NCI-H1048 (cell line): Measurements from ENCODE around the gene TMOD1.
"Not testable (repeated sequence)": the region's sequence is repeated elsewhere in the genome, so short reads cannot be mapped to it uniquely, and the experiment has no call there.

Experiments used
- DNase-seq: peaks from one replicate; lab custom pipeline; 2025; lab: John Stamatoyannopoulos, UW

TMOD1 gene

DNA sequence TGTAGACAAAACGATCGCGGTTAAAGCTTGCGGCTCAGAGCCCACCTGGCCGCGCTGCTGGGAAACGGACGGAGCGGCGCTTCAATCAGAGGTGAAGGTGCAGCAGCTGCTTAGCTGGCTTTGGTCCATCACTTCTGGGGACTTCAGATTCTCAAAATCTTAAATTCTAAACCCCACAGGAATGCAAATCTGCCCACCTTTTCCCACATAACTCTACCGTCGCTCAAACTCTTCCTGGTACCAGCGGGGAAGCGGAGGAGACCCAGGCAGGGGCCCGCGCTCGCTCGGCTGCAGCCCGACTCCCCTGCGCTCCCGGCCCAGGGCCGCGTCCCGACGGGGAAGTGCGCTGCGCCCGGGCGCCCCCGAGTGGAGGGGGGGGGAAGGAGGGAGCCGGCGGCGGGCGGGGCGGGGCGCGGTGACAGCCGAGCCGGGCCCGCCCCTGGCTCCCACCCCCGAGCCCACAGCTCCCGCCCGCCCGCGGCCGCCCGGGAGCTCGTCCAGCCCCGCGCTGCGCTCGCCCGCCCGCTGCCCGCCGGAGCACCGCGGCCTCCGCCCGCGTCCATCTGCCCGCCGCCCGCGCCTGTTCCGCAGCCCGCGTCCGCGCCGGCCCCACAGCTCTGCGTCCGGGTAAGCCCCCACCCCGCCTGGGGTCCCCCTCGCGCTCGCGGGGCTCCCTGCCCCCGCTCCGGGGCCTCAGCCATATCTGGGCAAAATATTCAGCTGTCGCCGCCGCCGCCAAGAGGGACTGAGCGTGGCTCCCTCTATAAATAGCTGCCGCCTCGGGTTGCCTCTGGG, at the start of gene TMOD1:
TSS of gene TMOD1 (plus strand) at position 490 of the 795 bp plus-strand sequence. CDS start 22,523 bp downstream, outside the sequence.
- DNase-seq: peak; percentile 14

DNA sequence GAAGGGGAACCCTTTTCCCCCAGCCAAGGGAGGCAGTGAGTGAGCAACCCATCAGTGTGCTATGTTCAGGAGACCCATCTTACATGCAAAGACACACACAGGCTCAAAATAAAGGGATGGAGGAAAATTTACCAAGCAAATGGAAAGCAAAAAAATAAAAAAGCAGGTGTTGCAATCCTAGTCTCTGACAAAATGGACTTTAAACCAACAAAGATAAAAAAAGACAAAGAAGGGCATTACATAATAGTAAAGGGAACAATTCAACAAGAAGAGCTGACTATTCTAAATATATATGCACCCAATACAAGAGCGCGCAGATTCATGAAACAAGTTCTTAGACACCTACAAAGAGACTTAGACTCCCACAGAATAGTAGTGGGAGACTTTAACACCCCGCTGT, 47.9 kb upstream of the TMOD1 start:
- DNase-seq: not testable (repeated sequence)

DNA sequence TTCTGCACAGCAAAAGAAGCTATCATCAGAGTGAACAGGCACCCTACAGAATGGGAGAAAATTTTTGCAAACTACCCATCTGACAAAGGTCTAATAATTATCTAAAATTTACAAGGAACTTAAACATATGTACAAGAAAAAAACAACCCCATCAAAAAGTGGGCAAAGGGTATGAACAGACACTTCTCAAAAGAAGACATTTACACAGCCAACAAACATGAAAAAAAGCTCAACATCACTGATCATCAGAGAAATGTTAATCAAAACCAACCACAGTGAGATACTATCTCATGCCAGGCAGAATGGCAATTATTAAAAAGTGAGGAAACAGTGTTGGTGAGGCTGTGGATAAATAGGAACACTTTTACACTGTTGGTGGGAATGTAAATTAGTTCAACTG, 44.6 kb upstream of the TMOD1 start:
- not testable (repeated sequence) for DNase-seq

DNA sequence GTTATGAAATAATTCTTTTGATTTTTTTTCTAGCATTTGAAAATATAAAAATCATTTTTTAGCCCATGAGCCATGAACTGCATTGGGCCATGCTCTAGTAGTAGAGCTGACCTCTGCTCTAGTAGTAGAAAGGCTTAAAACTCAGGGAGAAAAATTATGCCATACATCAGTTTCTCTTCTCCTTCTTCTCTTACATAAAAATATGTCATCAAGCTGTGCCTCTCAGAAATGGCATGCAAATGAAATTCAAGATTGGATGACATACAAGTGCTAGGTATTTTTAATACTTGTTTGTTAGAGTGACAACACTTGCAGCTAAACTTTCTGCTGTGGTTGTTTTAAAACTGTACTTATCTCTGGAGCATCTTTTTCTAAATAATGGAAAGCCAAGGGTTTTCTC, 42.1 kb upstream of the TMOD1 start:
- DNase-seq: no peak

DNA sequence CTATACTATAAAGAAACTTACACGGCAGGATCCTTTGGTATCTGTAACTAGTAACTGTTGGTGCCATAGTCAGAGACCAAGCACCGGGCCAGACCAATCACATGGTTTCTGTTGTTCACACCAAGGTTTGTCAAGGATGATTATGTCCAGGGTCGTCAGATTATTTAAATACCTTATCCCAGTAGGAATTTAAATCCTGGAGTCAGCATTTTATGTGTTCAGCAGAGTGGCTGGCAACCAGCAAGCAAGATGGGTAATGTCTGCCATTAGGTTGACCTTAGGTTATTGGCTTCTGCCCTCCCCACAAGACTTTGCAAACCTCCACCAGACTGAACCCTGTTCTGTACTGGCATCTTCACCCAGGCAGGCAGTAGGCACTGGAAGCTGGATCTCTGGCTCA, 39.3 kb upstream of the TMOD1 start:
- DNase-seq: no peak

DNA sequence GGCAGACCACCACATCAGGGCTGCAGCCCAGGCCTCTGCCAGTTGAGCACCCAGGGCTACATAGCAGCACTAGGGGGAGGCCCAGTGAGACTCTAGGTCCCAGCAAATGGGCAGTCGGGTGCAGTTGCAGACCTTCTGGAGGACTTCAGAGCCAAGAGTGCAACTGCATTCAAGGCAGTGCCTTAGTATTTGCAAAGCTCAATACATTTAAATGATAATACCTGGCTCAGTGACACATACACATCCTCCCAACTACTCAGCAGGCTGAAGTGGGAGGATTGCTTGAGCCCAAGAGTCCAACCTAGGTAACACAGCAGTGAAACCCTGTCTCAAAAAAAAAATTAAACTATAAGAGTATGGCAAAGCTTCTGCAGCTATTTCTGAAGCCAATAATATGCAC, 38.6 kb upstream of the TMOD1 start:
- no peak for DNase-seq

DNA sequence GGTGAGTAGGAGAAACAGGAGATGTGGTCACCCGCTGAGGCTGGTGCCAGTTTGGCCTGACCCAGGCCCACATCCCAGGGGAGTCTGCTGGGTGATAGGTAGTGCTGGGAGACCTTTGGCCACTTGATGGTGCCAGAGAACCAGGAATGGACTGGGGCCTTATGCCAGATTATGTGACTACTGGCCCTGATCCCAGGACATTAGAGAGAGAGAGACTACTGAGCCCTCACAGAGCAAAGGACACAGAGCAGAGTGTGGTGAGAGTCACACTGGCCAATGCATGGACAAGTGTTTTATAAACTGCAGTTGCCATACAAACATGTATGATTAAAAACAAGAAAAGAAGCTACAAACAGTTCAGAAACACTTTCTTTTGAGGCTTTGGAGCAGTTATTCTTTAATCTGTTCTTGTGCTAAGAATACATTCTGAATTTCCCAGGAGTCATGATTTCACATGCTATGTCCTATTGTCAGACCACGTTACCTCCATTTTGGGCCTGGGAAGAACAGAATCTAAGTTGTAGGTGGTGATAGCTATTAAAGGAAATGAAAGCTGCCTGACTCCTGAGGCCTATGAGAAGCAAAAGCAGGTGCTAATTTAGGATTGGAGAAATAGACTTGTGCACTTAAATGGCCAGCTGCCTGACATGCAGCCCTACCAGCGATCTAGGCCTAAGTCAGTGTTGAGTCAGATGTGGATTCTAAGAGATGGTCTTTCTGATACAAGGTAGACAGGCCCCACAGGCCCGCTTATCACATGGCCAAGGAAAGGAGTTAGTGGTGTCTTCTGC, 32.6 kb upstream of the TMOD1 start:
- DNase-seq: no peak

DNA sequence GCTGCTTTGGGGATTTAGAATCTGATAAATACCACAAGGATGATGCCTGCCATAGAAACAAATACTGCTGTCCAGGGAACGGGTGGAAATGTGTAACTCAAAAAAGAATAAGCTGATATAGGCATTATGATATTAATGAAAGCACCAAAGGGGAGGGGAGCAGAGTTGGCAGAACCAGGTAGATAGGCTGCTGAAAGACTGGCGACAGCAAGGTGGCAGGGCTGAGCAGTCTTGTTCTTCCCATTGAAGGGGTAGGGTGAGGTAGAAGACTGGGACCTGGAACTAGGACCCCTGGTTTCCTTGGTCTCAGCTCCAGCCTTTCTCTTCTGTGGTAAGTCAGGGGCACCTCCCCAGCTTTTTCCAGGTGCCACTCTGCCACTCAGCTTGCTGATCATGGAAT, 31.4 kb upstream of the TMOD1 start:
- DNase-seq: no peak

DNA sequence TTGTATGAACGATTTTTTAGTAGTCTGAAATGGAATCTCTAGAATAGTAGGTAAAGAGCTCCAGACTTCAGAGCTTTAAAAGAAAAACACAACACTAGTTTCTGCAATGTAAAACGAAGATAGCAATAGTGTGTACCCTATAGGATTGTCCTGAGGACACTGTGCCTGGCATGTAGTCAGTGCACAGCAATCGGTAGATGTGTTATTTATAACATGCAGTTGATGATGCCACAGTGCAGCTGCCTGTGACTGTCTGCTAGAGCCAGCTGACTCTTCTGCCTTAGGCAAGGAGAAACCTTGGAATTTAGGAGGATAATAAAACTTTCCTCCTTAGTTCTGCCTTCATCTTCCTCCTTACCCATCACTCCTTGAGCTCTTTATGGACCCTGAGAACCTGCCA, 27.7 kb upstream of the TMOD1 start:
- no peak for DNase-seq

DNA sequence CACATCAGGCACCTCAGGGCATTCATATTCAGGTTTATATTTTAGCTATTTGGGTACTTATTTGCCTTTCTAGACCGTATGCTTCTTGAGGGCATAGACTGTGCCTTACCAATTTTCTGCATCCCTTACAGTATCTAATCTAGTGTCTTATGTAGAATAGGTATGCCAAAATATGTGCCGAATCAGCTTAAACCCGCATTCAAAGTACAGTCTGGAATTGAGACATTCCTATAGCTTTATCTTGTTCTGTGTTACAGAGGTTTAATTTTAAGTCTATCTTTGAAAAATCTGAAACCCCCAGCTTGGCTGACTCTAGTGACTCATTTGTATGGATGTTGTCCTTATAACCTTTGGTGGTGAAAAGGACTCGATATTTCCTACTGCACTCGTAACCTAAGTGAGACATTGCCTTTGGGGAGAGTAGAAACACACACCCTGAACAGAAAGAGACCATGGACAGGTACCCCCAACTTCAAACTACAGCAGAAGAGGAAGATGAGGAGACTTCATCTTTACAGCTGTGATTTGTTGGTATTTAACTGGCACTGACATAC, 27.0 kb upstream of the TMOD1 start:
- no peak for DNase-seq

DNA sequence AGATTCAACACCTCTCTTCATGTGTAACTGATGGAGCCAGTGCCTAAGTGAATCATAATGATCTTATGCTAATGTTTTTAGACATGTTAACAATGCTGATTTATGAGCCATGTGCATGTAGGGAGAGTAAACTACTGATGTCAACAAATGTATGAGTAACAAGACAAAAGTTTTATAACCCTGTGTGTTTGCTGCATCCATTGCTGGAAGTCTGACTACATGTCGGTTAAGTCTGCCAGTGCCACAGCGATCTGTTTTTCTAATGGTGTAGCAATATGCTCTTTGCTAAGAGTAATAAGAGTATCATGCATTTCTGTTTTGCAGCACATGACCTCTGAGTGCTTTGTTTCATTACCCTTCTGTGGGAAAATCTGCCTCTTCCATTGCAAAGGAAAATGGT, 26.4 kb upstream of the TMOD1 start:
- DNase-seq: no peak

DNA sequence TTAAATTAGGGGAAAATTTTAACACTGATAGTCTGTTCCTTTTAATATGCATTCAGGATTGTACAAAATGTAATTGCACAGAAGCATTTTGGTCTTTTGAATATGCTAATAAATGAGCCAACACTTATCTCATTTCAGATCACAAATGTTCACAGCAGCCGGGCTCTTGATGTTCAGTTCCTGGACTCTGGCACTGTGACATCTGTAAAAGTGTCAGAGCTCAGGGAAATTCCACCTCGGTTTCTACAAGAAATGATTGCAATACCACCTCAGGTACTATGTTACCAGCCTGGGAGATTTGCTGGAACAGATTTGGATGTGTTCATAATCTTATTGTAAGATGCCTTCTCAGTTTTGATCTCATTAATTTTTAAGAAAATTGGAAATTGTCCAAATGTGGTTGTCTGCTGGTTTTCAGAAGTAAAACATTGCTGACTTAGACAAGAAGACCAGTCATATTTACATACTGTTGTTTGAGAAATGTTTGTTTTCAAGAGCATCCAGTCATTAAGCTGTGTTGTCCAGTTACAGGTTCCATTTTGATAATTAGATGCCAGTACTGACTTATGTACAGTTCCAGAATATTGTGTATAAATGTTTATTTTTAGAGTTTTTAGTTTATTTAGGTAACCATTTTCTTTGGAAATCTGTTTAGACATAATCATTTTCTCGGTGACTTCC, 23.0 kb upstream of the TMOD1 start:
- DNase-seq: no peak

DNA sequence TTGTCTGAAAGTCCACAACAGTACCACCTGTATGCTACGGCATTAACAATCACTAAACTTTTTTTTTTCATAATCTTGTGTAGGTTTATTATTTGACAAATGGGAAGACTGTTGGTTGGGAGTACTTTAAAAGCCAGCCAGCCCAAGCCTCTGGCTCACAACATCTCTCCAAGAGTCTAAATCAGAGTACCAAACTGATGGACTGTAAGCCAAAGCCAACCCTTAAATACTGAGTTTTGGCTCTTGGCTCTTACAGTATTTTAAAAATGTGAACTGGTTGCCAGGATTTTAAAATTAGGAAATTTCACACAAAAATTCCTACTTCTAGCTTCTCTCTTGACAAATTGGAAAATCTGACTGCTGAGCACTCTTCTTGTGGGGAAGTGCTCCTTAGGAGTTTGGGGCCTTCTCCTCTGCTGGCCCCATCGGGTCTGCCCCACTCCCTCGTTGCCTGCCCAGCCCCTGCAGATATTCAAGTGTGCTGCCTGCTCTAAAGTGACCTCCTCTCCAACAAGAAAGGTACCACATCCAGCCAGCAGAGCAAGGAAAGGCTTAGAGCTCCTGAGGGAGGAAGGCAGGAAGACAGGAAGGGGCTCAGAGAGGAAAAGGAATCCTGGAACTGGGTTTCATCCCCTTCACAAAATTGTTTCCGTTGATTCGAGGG, 21.8 kb upstream of the TMOD1 start:
- DNase-seq: no peak

DNA sequence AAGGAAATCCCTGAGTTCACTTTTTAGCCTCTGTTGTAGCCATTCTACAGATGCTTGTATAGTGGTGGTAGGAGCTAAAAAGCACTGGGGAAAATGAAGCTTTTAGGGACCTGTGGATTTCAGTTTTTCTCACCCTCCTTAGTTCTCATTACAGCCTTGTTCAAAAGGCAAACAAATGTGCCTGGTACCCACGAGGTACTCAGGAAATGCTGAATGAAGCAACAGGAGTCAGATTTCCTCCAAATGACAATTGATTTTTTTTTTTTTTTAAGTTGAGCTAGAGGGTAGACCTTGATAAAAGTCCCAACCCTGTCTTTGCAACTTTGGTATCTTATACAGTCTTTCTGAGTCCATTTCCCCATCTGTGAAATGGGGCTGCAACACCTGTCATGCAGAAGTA, 21.3 kb upstream of the TMOD1 start:
- no peak for DNase-seq

DNA sequence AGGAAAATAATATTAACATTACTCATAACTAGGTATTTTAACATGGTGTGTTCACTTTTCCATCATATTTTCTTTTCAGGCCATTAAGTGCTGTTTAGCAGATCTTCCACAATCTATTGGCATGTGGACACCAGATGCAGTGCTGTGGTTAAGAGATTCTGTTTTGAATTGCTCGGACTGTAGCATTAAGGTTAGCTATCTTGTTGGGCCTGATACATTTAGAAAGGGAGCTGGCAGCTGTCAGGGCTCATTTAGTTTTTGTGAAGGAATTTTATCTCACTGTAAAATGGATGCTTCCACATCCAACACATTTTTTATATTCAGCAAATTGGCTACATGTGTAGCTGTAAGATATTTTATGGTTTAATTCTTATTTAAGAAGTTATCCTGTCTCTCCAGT, 20.7 kb upstream of the TMOD1 start:
- DNase-seq: no peak

DNA sequence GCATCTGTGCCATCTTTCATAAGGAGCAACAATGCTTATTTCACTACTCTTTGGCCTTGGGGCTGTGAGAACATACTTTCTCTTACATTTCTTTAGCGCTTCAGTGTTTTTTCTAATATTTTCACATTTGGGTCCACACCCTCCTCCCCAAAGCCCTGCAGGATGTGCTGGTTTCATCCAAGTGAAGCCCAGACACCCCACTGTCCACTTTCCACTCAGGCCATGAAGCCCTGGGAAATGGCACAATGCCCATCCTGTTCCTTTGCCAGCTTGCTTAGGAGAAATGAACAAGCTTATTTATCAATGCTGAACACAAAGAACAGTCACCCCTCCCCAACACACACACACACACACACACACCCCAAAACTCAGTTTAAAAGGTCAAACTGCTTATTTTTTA, 17.3 kb upstream of the TMOD1 start:
- no peak for DNase-seq

DNA sequence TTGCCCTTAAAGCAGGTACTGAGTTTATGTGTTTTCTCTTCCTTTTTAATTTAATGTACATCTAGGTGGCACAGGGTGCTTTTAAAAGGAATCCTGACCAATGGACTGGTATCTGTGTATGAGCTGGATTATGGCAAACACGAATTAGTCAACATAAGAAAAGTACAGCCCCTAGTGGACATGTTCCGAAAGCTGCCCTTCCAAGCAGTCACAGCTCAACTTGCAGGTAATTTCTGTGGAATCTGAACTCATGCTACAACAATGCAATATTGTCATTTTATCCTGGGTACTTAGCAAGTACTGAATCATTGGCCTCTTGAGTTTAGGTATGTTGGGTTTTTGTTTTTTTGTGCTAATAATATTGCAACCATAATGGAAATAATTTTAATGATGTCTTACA, 14.4 kb upstream of the TMOD1 start:
- DNase-seq: no peak

DNA sequence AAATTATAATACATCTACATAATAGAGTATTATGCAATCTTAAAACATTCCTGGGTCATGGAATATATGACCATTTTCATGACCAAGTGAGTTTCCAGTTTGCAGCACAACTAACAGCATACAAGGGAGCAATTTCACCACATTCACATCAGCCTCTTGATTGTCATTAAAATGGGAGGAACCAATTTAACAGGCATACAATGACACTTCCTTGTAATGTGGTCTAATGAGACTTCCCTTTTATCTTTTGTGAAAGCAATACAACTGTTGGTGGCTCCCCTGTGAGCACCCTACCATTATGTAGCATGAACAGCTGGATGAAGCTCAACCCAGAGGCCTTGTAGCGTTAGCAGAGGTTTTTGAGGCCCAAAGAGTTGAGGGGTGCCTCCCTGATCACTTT, 13.6 kb upstream of the TMOD1 start:
- DNase-seq: no peak

DNA sequence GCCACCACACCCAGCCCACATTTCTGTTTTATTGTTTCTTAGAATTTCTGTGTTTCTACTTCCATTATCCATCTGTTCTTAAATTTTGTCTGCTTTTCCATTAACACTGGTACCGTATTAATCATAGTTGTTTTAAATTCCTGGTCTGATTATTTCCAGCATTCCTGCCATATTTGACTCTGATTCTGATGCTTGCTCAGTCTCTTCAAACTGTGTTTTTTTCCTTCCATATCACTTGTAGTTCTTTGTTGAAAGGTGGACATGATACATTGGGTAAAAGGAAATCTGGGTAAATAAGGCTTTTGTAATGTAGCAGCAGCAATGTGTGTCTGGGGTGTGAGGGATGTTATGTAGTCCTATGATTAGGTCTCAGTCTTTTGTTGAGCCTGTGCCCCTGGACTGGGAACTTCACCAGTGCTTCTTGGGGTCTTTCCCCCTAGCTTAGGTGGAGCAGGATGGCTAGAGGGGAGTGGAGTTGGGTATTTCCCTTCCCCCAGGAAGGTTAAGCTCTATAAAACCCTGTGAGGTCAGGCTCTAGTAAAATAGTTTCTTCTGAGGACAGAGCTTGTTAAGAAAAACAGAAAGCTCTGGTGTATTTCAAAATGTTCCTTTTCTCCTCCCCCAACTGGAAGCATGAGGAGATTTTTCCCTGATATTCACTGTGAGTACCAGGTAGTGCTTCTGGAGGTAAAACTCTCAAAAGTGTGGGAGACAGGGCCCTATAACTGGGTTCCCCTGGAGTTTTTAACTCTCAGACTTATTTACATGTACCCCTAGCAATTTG, 10.1 kb upstream of the TMOD1 start:
- no peak for DNase-seq

DNA sequence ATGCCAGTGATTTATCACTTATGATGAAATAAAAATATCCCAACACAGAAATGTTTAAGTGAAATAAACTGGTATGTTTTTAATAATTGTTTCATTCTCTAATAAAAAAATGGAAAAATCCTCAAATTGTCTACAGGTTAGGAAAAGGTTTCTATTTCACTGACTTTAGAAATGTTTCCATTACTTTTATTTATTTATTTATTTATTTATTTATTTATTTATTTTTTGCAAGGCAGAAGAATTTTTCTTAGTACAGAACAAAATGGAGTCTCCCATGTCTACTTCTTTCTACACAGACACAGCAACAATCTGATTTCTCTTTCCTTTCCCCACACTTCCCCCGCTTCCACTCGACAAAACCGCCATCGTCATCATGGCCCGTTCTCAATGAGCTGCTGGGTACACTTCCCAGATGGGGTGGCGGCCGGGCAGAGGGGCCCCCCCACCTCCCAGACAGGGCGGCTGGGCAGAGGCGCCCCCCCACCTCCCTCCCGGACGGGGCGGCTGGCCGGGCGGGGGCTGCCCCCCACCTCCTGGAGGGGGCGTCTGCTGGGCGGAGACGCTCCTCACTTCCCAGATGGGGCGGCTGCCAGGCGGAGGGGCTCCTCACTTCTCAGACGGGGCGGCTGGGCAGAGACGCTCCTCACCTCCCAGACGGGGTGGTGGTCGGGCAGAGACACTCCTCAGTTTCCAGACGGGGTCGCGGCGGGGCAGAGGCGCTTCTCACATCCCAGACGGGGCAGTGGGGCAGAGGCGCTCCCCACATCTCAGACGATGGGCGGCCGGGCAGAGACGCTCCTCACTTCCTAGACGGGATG, 3.7 kb upstream of the TMOD1 start:
- not testable (repeated sequence) for DNase-seq
